Loucy (cell line): Measurements from ENCODE around the gene FBXL13.
"Not testable (repeated sequence)": the region's sequence is repeated elsewhere in the genome, so short reads cannot be mapped to it uniquely, and the experiment has no call there.

ENCODE experiments used
- H2AFZ ChIP-seq: fragments of 200-600 bp; sonication (generic); 2 replicates; pipeline ENCODE4 v1.6.0; 2016; ENCODE audit warnings: antibody characterized with exemption, mild to moderate bottlenecking, low read length, moderate library complexity
- H3F3A ChIP-seq: fragments of 200-600 bp; 2 replicates; pipeline ENCODE4 v1.6.0; 2016; ENCODE audit warnings: antibody characterized with exemption, low read depth, mild to moderate bottlenecking
- H3K27me3 ChIP-seq: fragments of 200-600 bp; sonication (generic); 2 replicates; pipeline ENCODE4 v1.6.1; 2014; ENCODE audit warnings: low read length, mild to moderate bottlenecking; ENCODE audit not compliant: insufficient read depth, poor library complexity, severe bottlenecking
- H3K36me3 ChIP-seq: fragments of 200-600 bp; sonication (generic); 2 replicates; pipeline ENCODE4 v1.6.1; 2016; ENCODE audit warnings: low read length; ENCODE audit not compliant: insufficient read depth
- H3K4me1 ChIP-seq: fragments of 200-600 bp; sonication (generic); 2 replicates; pipeline ENCODE4 v1.5.1; 2014; ENCODE audit warnings: low read length, mild to moderate bottlenecking; ENCODE audit not compliant: insufficient read depth, poor library complexity, severe bottlenecking
- H3K4me2 ChIP-seq: fragments of 200-600 bp; sonication (generic); 2 replicates; pipeline ENCODE4 v1.6.0; 2014; ENCODE audit warnings: antibody characterized with exemption, low read length, low read depth, mild to moderate bottlenecking; ENCODE audit not compliant: poor library complexity, severe bottlenecking
- H3K4me3 ChIP-seq: fragments of 200-600 bp; sonication (generic); 2 replicates; pipeline ENCODE4 v1.5.1; 2014; ENCODE audit warnings: low read length, mild to moderate bottlenecking, mixed read lengths; ENCODE audit not compliant: poor library complexity, severe bottlenecking
- H3K79me2 ChIP-seq: fragments of 200-600 bp; sonication (generic); 2 replicates; pipeline ENCODE4 v1.6.1; 2014; ENCODE audit warnings: low read length; ENCODE audit not compliant: insufficient read depth
- H3K9ac ChIP-seq: fragments of 200-600 bp; sonication (generic); 2 replicates; pipeline ENCODE4 v1.6.0; 2014; ENCODE audit warnings: mild to moderate bottlenecking, low read depth, low read length, moderate library complexity; ENCODE audit not compliant: poor library complexity, severe bottlenecking
- H3K9me2 ChIP-seq: fragments of 200-600 bp; sonication (generic); replicated peaks from 2 replicates; pipeline ENCODE4 v1.6.1; 2016; ENCODE audit warnings: low read depth, low read length, mixed read lengths
- H3K9me3 ChIP-seq: fragments of 200-600 bp; sonication (generic); 2 replicates; pipeline ENCODE4 v1.6.1; 2014; ENCODE audit warnings: mild to moderate bottlenecking, antibody characterized with exemption, low read length, low read depth; ENCODE audit not compliant: insufficient read depth
- H4K20me1 ChIP-seq: fragments of 200-600 bp; sonication (generic); 2 replicates; pipeline ENCODE4 v1.6.0; 2014; ENCODE audit warnings: antibody characterized with exemption, low read length, mild to moderate bottlenecking; ENCODE audit not compliant: insufficient read depth, poor library complexity, severe bottlenecking

Gene FBXL13

GRCh38 chr7:102790364-102791100 is 284.1 kb downstream of the FBXL13 start:
- not testable (repeated sequence) for H3K27me3 ChIP-seq, H3K9me3 ChIP-seq, H4K20me1 ChIP-seq, H3K9ac ChIP-seq, H3F3A ChIP-seq, H3K36me3 ChIP-seq, H3K4me3 ChIP-seq, H3K79me2 ChIP-seq, H3K4me1 ChIP-seq, H2AFZ ChIP-seq, H3K4me2 ChIP-seq, H3K9me2 ChIP-seq

DNA sequence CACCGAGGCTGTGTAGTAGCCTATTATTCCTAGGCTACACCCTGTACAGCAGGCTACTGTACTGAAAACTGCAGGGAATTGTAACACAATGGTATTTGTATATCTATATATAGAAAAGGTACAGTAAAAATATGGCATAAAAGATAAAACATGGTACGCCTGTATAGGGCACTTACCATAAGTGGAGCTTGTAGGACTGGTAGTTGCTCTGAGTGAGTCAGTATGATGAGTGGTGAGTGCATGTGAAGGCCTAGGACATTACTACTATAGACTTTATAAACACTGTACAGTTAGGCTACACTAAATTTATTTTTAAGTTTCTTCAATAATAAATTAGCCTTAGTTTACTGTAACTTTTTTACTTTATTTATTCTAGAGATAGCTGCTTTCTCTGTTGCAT is 285.8 kb downstream of the FBXL13 start:
- H3K4me2 ChIP-seq, H4K20me1 ChIP-seq, H3K9ac ChIP-seq, H3K4me3 ChIP-seq, H3K9me3 ChIP-seq, H3K4me1 ChIP-seq, H2AFZ ChIP-seq, H3K27me3 ChIP-seq, H3K36me3 ChIP-seq, H3K79me2 ChIP-seq, H3K9me2 ChIP-seq, H3F3A ChIP-seq: not testable (repeated sequence)

DNA sequence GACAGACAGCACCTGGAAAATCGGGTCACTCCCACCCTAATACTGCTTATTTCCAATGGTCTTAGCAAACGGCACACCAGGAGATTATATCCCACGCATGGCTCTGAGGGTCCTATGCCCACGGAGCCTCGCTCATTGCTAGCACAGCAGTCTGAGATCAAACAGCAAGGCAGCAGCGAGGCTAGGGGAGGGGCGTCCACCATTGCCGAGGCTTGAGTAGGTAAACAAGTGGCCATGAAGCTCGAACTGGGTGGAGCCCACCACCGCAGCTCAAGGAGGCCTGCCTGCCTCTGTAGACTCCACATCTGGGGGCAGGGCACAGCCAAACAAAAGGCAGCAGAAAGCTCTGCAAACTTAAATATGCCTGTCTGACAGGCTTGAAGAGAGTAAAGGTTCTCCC is 293.7 kb downstream of the FBXL13 start:
- not testable (repeated sequence) for H3K79me2 ChIP-seq, H2AFZ ChIP-seq, H3K9me3 ChIP-seq, H3K9me2 ChIP-seq, H3K36me3 ChIP-seq, H3K4me2 ChIP-seq, H3K27me3 ChIP-seq, H4K20me1 ChIP-seq, H3F3A ChIP-seq, H3K4me3 ChIP-seq, H3K4me1 ChIP-seq, H3K9ac ChIP-seq

DNA sequence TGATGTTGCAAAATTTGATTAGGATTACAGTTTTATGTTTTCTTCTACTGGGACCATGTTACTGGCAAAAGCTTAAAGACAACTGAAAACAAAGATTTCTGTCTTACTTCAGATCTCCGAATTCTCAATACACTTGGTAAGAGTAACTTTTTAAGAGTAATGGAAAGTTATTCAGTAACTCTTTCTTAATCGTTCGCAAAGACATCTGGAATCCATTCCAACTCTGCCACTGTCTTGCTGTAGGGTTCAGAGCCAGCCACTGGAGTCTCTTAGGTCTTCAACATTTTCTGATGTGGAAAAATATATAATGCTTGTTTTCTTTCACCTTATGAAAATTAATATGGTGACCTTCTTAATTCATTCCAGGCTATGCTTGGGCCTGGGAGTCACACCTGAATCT is 295.9 kb downstream of the FBXL13 start:
- H4K20me1 ChIP-seq, H3K79me2 ChIP-seq, H3K27me3 ChIP-seq, H3K9ac ChIP-seq, H3K4me2 ChIP-seq, H3K4me3 ChIP-seq, H3K9me2 ChIP-seq, H2AFZ ChIP-seq, H3K36me3 ChIP-seq, H3F3A ChIP-seq, H3K4me1 ChIP-seq, H3K9me3 ChIP-seq: not testable (repeated sequence)

- not testable (repeated sequence) for H2AFZ ChIP-seq, H3K27me3 ChIP-seq, H3F3A ChIP-seq, H3K9me2 ChIP-seq, H3K79me2 ChIP-seq, H3K9me3 ChIP-seq, H3K36me3 ChIP-seq, H4K20me1 ChIP-seq, H3K4me3 ChIP-seq, H3K9ac ChIP-seq, H3K4me2 ChIP-seq, H3K4me1 ChIP-seq
Measured at GRCh38 chr7:102776217-102776616, 298.4 kb downstream of the FBXL13 start.

- not testable (repeated sequence) for H3K27me3 ChIP-seq, H3K36me3 ChIP-seq, H4K20me1 ChIP-seq, H3K9me3 ChIP-seq, H3K9me2 ChIP-seq, H3F3A ChIP-seq, H3K4me3 ChIP-seq, H3K4me2 ChIP-seq, H3K4me1 ChIP-seq, H3K9ac ChIP-seq, H3K79me2 ChIP-seq, H2AFZ ChIP-seq
Measured at GRCh38 chr7:102770467-102770866, 304.1 kb downstream of the FBXL13 start.

DNA sequence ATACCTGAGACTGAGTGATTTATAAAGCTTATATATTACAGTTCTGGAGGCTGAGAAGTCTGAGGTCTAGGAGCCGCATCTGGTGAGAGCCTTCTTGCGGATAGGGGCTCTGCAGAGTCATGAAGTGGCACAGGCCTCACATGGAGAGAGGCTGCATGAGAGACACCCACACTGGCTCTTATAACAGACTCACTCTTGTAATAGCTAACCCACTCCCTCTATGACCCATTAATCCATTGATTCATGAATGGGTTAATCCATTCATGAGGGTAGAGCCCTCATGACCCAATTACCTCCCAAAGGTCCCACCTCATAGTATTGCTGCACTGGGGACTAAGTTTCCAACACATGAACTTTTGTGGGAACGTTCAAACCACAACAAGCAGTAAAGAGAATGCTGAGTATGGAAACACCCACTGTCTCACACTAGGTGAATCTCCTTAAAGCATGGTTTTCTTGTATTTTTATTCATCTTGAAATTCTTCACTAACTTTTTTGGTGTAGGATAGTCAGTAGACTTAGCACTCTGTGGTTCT is 304.9 kb downstream of the FBXL13 start:
- H3K4me3 ChIP-seq, H3K4me1 ChIP-seq, H3K4me2 ChIP-seq, H3K9ac ChIP-seq, H4K20me1 ChIP-seq, H3K27me3 ChIP-seq, H3K9me2 ChIP-seq, H3K79me2 ChIP-seq, H3F3A ChIP-seq, H2AFZ ChIP-seq, H3K9me3 ChIP-seq, H3K36me3 ChIP-seq: not testable (repeated sequence)
